Measurements from ENCODE around the gene GRPEL2. TPM values are rescaled to one million over a fixed set of nuclear protein-coding genes. Genes with fewer than 3 reads are reported as not detected.

GRPEL2 gene
- polyA plus RNA-seq, 1 donor = 18.2 TPM

GRCh38 chr5:149374801-149375200 is 29.5 kb downstream of the GRPEL2 start:
- Histone ChIP-seq H3K27ac (ENCODE audit: low read length) (no peak overlapping the region), H3K4me3 (ENCODE audit: low read length) (no peak overlapping the region), H3K9me3 (ENCODE audit: control insufficient read depth, low read depth, low read length) (no peaks in the 10 kb centered on the region), H3K36me3 (ENCODE audit: control insufficient read depth, insufficient read depth, low read length) (no peaks in the 10 kb centered on the region), H3K27me3 (ENCODE audit: control insufficient read depth, insufficient read depth, low read length) (no peaks in the 10 kb centered on the region), H3K4me1 (ENCODE audit: control insufficient read depth, insufficient read depth, low read length) (peaks cover 7% of the 10 kb centered on the region)
- no peak for DNase-seq
- WGBS (ENCODE audit: insufficient coverage, low lambda C conversion rate) = 40% methylated on average over 1 of the region's 3 CpGs

GRCh38 chr5:149375434-149375833 is 30.1 kb downstream of the GRPEL2 start:
- WGBS (ENCODE audit: insufficient coverage, low lambda C conversion rate) = no CpG with 5 or more reads among the region's 6 CpGs
- no peak overlapping the region for H3K27ac ChIP-seq (ENCODE audit: low read length)
- no peaks in the 10 kb centered on the region for H3K9me3 ChIP-seq (ENCODE audit: control insufficient read depth, low read depth, low read length)
- H3K27me3 ChIP-seq (ENCODE audit: control insufficient read depth, insufficient read depth, low read length) = no peaks in the 10 kb centered on the region
- H3K4me1 ChIP-seq (ENCODE audit: control insufficient read depth, insufficient read depth, low read length) = peaks cover 7% of the 10 kb centered on the region
- H3K36me3 ChIP-seq (ENCODE audit: control insufficient read depth, insufficient read depth, low read length) = no peaks in the 10 kb centered on the region
- no peak overlapping the region for H3K4me3 ChIP-seq (ENCODE audit: low read length)
- DNase-seq = no peak

DNA sequence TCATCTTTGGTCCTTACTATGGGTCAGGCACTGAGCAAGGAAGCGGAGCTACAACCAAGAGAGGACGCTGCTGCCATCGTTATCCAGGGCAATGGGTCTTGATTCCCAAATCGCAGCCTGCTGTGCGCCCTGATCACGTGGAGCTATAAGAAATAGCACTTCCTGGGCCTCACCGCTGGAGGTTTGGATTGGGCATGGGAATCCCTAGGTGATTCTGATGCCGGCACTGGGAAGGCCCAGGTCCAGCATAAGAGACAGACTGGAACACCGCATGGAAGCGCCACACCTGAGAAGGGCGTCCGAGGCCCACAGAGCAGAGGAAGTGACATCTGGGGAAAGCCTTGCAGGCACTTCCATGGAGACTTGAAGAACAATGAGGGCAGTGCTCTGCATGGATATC is 30.8 kb downstream of the GRPEL2 start:
- no peak overlapping the region for H3K27ac ChIP-seq (ENCODE audit: low read length)
- no peak for DNase-seq
- no peaks in the 10 kb centered on the region for H3K27me3 ChIP-seq (ENCODE audit: control insufficient read depth, insufficient read depth, low read length)
- WGBS (ENCODE audit: insufficient coverage, low lambda C conversion rate) = no CpG with 5 or more reads among the region's 12 CpGs
- H3K9me3 ChIP-seq (ENCODE audit: control insufficient read depth, low read depth, low read length) = no peaks in the 10 kb centered on the region
- no peak overlapping the region for H3K4me3 ChIP-seq (ENCODE audit: low read length)
- H3K36me3 ChIP-seq (ENCODE audit: control insufficient read depth, insufficient read depth, low read length) = no peaks in the 10 kb centered on the region
- H3K4me1 ChIP-seq (ENCODE audit: control insufficient read depth, insufficient read depth, low read length) = peaks cover 5% of the 10 kb centered on the region

- Histone ChIP-seq H3K36me3 (ENCODE audit: control insufficient read depth, insufficient read depth, low read length) (no peaks in the 10 kb centered on the region), H3K9me3 (ENCODE audit: control insufficient read depth, low read depth, low read length) (no peaks in the 10 kb centered on the region), H3K4me3 (ENCODE audit: low read length) (no peak overlapping the region), H3K27me3 (ENCODE audit: control insufficient read depth, insufficient read depth, low read length) (no peaks in the 10 kb centered on the region), H3K4me1 (ENCODE audit: control insufficient read depth, insufficient read depth, low read length) (peaks cover 6% of the 10 kb centered on the region), H3K27ac (ENCODE audit: low read length) (no peak overlapping the region)
- no CpG with 5 or more reads among the region's 7 CpGs for WGBS (ENCODE audit: insufficient coverage, low lambda C conversion rate)
- DNase-seq = no peak
These were observed 31.6 kb downstream of the GRPEL2 start for GRCh38 chr5:149376711-149377447.

DNA sequence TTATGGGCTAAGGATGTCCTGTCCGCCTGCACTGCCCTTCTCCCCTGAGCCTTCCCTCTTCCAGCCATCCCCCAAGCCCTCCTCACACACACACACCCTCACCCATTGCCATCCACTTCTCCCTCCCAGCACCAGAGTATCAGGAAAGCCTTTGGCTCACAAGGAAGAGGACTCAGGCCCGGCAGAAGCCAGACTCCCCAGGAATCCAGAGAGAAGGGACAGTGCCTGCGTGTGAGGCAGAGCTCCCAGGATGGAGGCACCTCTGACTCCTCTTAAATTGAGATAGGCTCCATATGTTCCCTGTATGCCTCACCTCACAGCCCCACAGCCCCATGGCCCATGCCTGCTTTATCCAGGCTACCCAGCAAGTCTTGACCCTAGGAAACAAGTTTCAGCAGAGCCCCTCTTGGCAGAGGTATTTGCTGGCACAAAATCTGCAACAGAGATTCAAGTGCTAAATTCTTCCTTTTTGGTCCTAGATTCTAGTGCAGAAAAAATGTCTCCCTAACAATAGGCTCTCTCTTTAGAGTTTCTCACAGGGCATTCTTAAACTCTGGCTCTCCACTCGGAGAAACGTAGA is 33.0 kb downstream of the GRPEL2 start:
- H3K9me3 ChIP-seq (ENCODE audit: control insufficient read depth, low read depth, low read length) = no peaks in the 10 kb centered on the region
- peaks cover 10% of the 10 kb centered on the region for H3K4me1 ChIP-seq (ENCODE audit: control insufficient read depth, insufficient read depth, low read length)
- no peaks in the 10 kb centered on the region for H3K36me3 ChIP-seq (ENCODE audit: control insufficient read depth, insufficient read depth, low read length)
- WGBS (ENCODE audit: insufficient coverage, low lambda C conversion rate) = no CpG with 5 or more reads among the region's 5 CpGs
- no peaks in the 10 kb centered on the region for H3K27me3 ChIP-seq (ENCODE audit: control insufficient read depth, insufficient read depth, low read length)
- no peak overlapping the region for H3K4me3 ChIP-seq (ENCODE audit: low read length)
- DNase-seq = no peak
- peak overlapping the region; percentile 34 for H3K27ac ChIP-seq (ENCODE audit: low read length)

DNA sequence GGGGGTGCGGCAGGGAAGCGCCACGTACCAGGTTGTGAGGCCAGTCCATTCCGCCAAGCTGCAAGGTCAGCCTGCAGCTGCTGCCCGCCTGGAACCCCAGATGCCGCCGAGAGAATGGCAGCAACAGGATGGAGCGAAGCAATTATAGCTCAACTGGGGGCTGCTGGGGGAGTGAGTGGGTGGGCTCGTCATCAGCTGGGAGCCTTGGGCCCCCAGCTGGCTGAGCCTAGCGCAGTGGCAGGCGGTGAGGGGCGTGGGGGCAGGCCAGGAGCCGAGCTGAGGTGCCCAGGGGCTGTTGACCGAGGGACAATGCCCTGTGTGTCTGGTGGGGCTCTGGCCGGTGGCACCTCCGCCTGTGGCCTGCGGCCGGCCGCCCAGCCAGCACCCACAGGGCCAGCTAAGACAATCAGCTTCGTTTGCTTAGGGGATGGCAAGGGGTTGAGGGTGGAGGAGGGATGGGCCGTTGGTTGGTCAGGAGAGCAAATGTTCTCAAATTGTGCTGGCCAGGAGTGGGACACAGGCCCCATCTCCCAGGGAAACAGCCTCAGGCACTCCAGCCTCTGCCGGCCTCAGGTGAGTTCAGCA is 34.0 kb downstream of the GRPEL2 start, which contains the start of gene IL17B:
IL17B (minus strand) TSS at position 116 of the 585 bp plus-strand sequence; CDS start at position 49, 67 bp downstream.
- no peak for DNase-seq
- Histone ChIP-seq H3K27ac (ENCODE audit: low read length) (peak within 1 kb of the TSS; percentile 34), H3K9me3 (ENCODE audit: control insufficient read depth, low read depth, low read length) (no peaks in the 10 kb centered on the region), H3K4me3 (ENCODE audit: low read length) (no peak within 1 kb of the TSS), H3K4me1 (ENCODE audit: control insufficient read depth, insufficient read depth, low read length) (peaks cover 10% of the 10 kb centered on the region), H3K27me3 (ENCODE audit: control insufficient read depth, insufficient read depth, low read length) (no peaks in the 10 kb centered on the region), H3K36me3 (ENCODE audit: control insufficient read depth, insufficient read depth, low read length) (no peaks in the 10 kb centered on the region)
- no CpG with 5 or more reads among the region's 22 CpGs for WGBS (ENCODE audit: insufficient coverage, low lambda C conversion rate)

- peaks cover 10% of the 10 kb centered on the region for H3K4me1 ChIP-seq (ENCODE audit: control insufficient read depth, insufficient read depth, low read length)
- H3K36me3 ChIP-seq (ENCODE audit: control insufficient read depth, insufficient read depth, low read length) = no peaks in the 10 kb centered on the region
- H3K4me3 ChIP-seq (ENCODE audit: low read length) = no peak overlapping the region
- H3K27me3 ChIP-seq (ENCODE audit: control insufficient read depth, insufficient read depth, low read length) = no peaks in the 10 kb centered on the region
- no CpG with 5 or more reads among the region's 5 CpGs for WGBS (ENCODE audit: insufficient coverage, low lambda C conversion rate)
- DNase-seq = no peak
- H3K27ac ChIP-seq (ENCODE audit: low read length) = peak overlapping the region; percentile 34
- no peaks in the 10 kb centered on the region for H3K9me3 ChIP-seq (ENCODE audit: control insufficient read depth, low read depth, low read length)
These were observed 34.6 kb downstream of the GRPEL2 start for GRCh38 chr5:149379818-149380374.

DNA sequence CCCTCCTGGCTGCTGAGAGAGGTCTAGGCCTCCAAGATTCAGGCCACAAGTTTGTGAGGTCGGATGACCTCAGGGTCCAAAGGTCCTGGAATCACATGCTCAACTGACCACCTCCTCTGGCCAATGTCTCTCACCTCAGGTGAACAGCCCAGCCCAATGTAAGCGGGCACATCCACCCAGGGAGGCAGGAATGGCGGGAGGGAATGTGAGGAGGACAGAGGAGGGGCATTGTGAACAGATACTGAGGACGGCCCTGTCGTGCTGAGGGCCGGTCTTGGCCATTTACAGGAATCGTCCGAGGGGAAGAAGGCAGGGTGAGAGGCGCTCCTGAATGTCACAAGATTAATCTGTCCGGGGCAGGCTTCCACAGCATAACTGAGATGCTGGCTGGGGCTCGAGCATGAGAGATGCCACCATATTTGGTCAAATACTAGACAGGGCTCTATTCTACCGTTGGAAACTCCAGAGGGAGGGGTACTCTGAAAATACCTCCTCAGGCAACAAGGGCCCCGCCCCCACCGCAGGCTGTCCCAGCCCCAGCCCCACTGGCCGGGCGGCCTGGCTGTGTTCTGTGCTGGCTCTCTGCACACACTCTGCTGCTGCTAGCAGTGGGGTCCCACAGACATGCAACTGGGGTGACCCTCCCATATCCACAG is 35.3 kb downstream of the GRPEL2 start:
- no peaks in the 10 kb centered on the region for H3K27me3 ChIP-seq (ENCODE audit: control insufficient read depth, insufficient read depth, low read length)
- peak; percentile 52 to 55 for DNase-seq
- WGBS (ENCODE audit: insufficient coverage, low lambda C conversion rate) = 70% methylated on average over 2 of the region's 16 CpGs
- H3K4me1 ChIP-seq (ENCODE audit: control insufficient read depth, insufficient read depth, low read length) = peaks cover 13% of the 10 kb centered on the region
- peak overlapping the region; percentile 66 for H3K27ac ChIP-seq (ENCODE audit: low read length)
- no peak overlapping the region for H3K4me3 ChIP-seq (ENCODE audit: low read length)
- no peaks in the 10 kb centered on the region for H3K9me3 ChIP-seq (ENCODE audit: control insufficient read depth, low read depth, low read length)
- no peaks in the 10 kb centered on the region for H3K36me3 ChIP-seq (ENCODE audit: control insufficient read depth, insufficient read depth, low read length)

- Histone ChIP-seq H3K9me3 (ENCODE audit: control insufficient read depth, low read depth, low read length) (no peaks in the 10 kb centered on the region), H3K27me3 (ENCODE audit: control insufficient read depth, insufficient read depth, low read length) (no peaks in the 10 kb centered on the region), H3K4me3 (ENCODE audit: low read length) (no peak overlapping the region), H3K27ac (ENCODE audit: low read length) (peak overlapping the region; percentile 66), H3K4me1 (ENCODE audit: control insufficient read depth, insufficient read depth, low read length) (peaks cover 15% of the 10 kb centered on the region), H3K36me3 (ENCODE audit: control insufficient read depth, insufficient read depth, low read length) (no peaks in the 10 kb centered on the region)
- DNase-seq = no peak
- WGBS (ENCODE audit: insufficient coverage, low lambda C conversion rate) = no CpG with 5 or more reads among the region's 8 CpGs
These were observed 36.1 kb downstream of the GRPEL2 start for GRCh38 chr5:149381261-149381985.

- peak; percentile 55 to 61 for DNase-seq
- peak overlapping the region; percentile 66 for H3K27ac ChIP-seq (ENCODE audit: low read length)
- no peaks in the 10 kb centered on the region for H3K27me3 ChIP-seq (ENCODE audit: control insufficient read depth, insufficient read depth, low read length)
- H3K9me3 ChIP-seq (ENCODE audit: control insufficient read depth, low read depth, low read length) = no peaks in the 10 kb centered on the region
- no peaks in the 10 kb centered on the region for H3K36me3 ChIP-seq (ENCODE audit: control insufficient read depth, insufficient read depth, low read length)
- no peak overlapping the region for H3K4me3 ChIP-seq (ENCODE audit: low read length)
- H3K4me1 ChIP-seq (ENCODE audit: control insufficient read depth, insufficient read depth, low read length) = peaks cover 15% of the 10 kb centered on the region
- 89% methylated on average over 3 of the region's 16 CpGs for WGBS (ENCODE audit: insufficient coverage, low lambda C conversion rate)
These were observed 36.7 kb downstream of the GRPEL2 start for GRCh38 chr5:149381986-149382338.

All from large intestine (tissue), 3 donors.